Neural crest cell (in vitro differentiated cells): ENCODE measurements around the gene PTCH1. TPM values are rescaled to one million over a fixed set of nuclear protein-coding genes. Genes with fewer than 3 reads are reported as not detected.

Experiments
- DNase-seq: peaks from one replicate; pipeline ENCODE4 v3.0.0; 2021; ENCODE audit warnings: low read depth, mixed read lengths, low spot score
- H3K27ac Mint-ChIP-seq: one replicate; pipeline ENCODE4 v1.8.0; 2021; ENCODE audit warnings: mild to moderate bottlenecking, mixed read lengths; ENCODE audit not compliant: unreplicated experiment
- H3K27me3 Mint-ChIP-seq: 2 replicates; pipeline ENCODE4 v1.8.0; 2021; ENCODE audit warnings: low read depth, mild to moderate bottlenecking, mixed read lengths
- H3K36me3 Mint-ChIP-seq: 2 replicates; pipeline ENCODE4 v1.8.0; 2021; ENCODE audit warnings: low read depth, mild to moderate bottlenecking, mixed read lengths
- H3K4me1 Mint-ChIP-seq: 2 replicates; pipeline ENCODE4 v1.8.0; 2021; ENCODE audit warnings: mixed read lengths
- H3K4me3 Mint-ChIP-seq: one replicate; pipeline ENCODE4 v1.8.0; 2021; ENCODE audit warnings: mild to moderate bottlenecking, mixed read lengths
- H3K9me3 Mint-ChIP-seq: 2 replicates; pipeline ENCODE4 v1.8.0; 2021; ENCODE audit warnings: mixed read lengths
- total RNA-seq: library from RNA; stranded (reverse); gene quantifications from 2 replicates; pipeline ENCODE4 v1.2.1, GENCODE V29; 2021
- TF ChIP-seq, protein P1 (sequence below): fragments of 200-600 bp; sonication (generic); conservative IDR thresholded peaks from 2 replicates; pipeline ENCODE4 v1.5.0; 2021; ENCODE audit warnings: antibody characterized with exemption, mild to moderate bottlenecking

Gene PTCH1
- total RNA-seq, 1 donor from 2014 or later: 75.6 TPM

DNA sequence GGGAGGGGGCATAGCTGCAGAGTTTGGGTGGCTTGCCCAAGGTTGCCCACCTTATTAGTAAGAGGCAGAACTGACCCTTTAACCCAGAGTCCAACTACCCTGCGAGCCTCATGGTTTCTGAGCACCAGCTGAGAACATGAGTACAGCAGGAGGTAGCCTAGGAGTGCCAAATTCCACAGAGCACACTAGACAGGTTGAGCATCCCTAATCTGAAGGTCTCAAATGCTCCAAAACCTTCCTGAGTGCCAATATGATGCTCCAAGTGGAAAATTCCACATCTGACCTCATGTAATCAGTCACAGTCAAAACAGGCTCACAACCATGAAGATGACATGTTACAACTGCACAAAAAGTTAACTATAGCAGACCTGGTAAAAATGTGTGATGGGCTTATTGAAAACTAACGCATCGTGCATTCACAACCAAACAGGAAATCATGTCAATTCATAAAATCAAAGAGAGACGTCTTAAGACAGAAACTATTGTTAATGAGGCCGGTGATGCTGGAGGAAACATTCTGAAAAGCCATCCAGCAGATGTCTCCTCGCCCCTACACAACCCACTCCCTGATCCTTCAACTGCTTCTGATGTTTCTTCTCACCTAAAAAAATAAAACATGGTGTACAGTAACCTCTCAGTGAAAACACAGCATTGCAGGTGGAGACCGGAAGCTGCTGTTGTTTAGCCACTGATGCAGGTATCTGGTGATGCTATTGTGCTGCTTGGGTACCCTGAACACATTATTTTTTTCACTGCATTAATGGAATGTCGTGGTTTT, 25.0 kb downstream of the PTCH1 start:
- H3K27me3 Mint-ChIP-seq: no peaks in the 10 kb centered on the region
- H3K4me1 Mint-ChIP-seq: peaks cover 88% of the 10 kb centered on the region
- H3K9me3 Mint-ChIP-seq: no peaks in the 10 kb centered on the region
- no peak overlapping the region for H3K27ac Mint-ChIP-seq
- peaks cover 4% of the 10 kb centered on the region for H3K36me3 Mint-ChIP-seq
- TF ChIP-seq, protein P1, sequence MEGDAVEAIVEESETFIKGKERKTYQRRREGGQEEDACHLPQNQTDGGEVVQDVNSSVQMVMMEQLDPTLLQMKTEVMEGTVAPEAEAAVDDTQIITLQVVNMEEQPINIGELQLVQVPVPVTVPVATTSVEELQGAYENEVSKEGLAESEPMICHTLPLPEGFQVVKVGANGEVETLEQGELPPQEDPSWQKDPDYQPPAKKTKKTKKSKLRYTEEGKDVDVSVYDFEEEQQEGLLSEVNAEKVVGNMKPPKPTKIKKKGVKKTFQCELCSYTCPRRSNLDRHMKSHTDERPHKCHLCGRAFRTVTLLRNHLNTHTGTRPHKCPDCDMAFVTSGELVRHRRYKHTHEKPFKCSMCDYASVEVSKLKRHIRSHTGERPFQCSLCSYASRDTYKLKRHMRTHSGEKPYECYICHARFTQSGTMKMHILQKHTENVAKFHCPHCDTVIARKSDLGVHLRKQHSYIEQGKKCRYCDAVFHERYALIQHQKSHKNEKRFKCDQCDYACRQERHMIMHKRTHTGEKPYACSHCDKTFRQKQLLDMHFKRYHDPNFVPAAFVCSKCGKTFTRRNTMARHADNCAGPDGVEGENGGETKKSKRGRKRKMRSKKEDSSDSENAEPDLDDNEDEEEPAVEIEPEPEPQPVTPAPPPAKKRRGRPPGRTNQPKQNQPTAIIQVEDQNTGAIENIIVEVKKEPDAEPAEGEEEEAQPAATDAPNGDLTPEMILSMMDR: no peak
- DNase-seq: no peak
- H3K4me3 Mint-ChIP-seq: peak overlapping the region; percentile 35

DNA sequence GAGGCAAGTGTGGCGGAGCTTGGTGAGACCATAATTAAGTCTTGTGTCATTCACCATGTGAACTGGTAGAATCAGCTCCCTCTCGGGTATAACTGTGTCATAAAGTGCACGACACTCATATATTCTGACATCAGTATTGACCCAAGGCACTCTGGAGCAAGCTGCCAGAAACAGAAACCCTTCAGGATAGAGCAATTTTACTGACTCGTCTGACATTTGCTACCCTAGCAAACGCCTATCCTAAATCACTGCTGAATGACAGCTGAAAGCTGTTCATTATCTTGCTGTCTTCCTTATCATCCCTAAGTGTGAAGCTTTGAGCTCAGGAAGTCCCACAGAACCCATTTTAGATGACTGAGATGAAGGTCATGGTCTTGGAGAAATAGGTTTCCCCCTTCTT, 27.8 kb downstream of the PTCH1 start:
- H3K36me3 Mint-ChIP-seq: peaks cover 4% of the 10 kb centered on the region
- peaks cover 72% of the 10 kb centered on the region for H3K4me1 Mint-ChIP-seq
- no peak for DNase-seq
- H3K9me3 Mint-ChIP-seq: no peaks in the 10 kb centered on the region
- TF ChIP-seq, protein P1: no peak
- H3K27ac Mint-ChIP-seq: peak overlapping the region; percentile 5
- no peaks in the 10 kb centered on the region for H3K27me3 Mint-ChIP-seq
- H3K4me3 Mint-ChIP-seq: no peak overlapping the region

DNA sequence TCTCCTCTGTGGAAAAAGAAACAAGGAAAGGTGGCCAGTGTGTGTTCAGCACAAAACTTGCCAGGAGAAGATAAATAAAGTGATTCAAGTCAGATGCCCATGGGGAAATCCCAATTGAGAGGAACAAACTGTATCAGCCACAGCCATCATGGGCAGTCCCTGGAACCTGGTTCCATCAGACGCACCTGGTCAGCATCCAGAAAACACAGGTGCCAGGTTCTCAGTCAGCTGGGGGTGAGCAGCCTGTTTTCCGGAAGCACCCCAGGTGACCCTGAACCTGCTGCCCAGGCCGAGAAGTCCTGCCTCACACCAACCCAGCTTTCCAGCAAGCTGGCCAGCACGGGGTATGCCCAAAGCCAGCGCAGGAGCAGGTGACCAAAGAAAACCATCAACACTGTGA, 30.5 kb downstream of the PTCH1 start:
- TF ChIP-seq, protein P1: no peak
- H3K27ac Mint-ChIP-seq: no peak overlapping the region
- no peak for DNase-seq
- H3K9me3 Mint-ChIP-seq: no peaks in the 10 kb centered on the region
- peaks cover 6% of the 10 kb centered on the region for H3K36me3 Mint-ChIP-seq
- H3K27me3 Mint-ChIP-seq: no peaks in the 10 kb centered on the region
- H3K4me1 Mint-ChIP-seq: peaks cover 67% of the 10 kb centered on the region
- H3K4me3 Mint-ChIP-seq: no peak overlapping the region

DNA sequence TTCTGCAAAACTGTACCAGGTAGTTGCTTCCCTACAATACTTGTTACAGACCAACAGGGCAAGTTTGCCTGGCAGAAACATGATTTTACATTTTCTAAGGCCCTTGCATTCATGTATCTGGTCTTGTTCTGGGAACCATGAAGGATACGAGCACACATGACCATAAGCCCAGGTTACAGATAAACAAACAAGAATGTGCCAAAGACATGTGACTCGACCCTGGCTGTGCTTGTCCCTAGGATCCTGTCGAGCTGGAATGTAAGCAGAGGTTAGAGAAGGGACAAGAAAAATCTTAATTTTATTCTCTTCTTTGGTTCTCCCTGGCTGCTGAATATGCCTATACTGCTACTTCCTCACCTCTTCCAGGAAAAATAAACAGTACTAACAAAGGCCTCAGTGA, 32.5 kb downstream of the PTCH1 start:
- peaks cover 13% of the 10 kb centered on the region for H3K36me3 Mint-ChIP-seq
- H3K4me3 Mint-ChIP-seq: no peak overlapping the region
- H3K9me3 Mint-ChIP-seq: no peaks in the 10 kb centered on the region
- TF ChIP-seq, protein P1: no peak
- H3K27me3 Mint-ChIP-seq: no peaks in the 10 kb centered on the region
- no peak overlapping the region for H3K27ac Mint-ChIP-seq
- peaks cover 78% of the 10 kb centered on the region for H3K4me1 Mint-ChIP-seq
- no peak for DNase-seq

DNA sequence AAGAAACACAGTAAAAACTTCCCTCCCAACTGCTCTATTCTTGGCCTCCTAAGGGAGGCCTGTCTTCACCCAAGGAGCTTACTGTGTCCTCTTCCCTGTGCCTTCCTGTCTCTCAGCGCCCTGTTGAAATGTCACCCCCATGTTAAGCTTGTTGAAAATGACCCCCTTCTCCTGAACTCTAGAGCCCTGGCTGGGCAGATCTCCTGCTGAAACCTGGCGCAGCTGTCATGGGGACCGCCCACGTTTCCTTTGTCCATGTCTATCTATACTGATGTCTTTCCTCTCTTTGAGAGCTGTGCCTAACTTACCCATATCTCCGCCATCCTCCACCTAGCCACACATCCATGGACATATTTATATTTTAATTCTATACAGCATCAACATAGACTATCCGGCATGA, 33.3 kb downstream of the PTCH1 start:
- Mint-ChIP-seq H3K27ac (peak overlapping the region; percentile 70), H3K4me3 (peak overlapping the region; percentile 29), H3K9me3 (no peaks in the 10 kb centered on the region), H3K27me3 (no peaks in the 10 kb centered on the region), H3K4me1 (peaks cover 78% of the 10 kb centered on the region), H3K36me3 (peaks cover 14% of the 10 kb centered on the region)
- TF ChIP-seq, protein P1: no peak
- DNase-seq: no peak
